ENCODE results near the gene FREM2. TPM values are rescaled to one million over a fixed set of nuclear protein-coding genes. Genes with fewer than 3 reads are reported as not detected.

Gene FREM2
- total and polyA plus RNA-seq, 2 of the 13 experiments (the other 11 are each of a cell fraction or from before 2014, with no cell fraction given): not detected

DNA sequence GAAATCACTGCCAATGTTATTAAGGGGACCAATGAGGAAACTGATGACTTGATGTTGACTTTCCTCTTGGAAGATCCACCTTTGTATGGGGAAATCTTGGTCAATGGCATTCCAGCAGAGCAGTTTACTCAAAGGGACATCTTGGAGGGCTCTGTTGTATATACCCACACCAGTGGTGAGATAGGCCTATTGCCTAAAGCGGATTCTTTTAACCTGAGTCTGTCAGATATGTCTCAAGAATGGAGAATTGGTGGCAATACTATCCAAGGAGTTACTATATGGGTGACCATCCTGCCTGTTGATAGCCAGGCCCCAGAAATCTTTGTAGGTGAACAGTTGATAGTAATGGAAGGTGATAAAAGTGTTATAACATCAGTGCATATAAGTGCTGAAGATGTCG lies 3.4 kb downstream of the FREM2 start:
- TF ChIP-seq SMARCE1 (IDR thresholded peaks at IDR 0.05; ENCODE audit: borderline replicate concordance) (no peak), NFE2 (CRISPR knock-in tag; IDR thresholded peaks at IDR 0.05) (no peak), ZNF644 (CRISPR knock-in tag; IDR thresholded peaks at IDR 0.05; ENCODE audit: low read depth) (no peak), RFX3 (CRISPR knock-in tag; IDR thresholded peaks at IDR 0.05) (no peak), ZNF749 (CRISPR knock-in tag; IDR thresholded peaks at IDR 0.05; ENCODE audit: borderline replicate concordance) (no peak), U2AF2 (IDR thresholded peaks at IDR 0.05; ENCODE audit: low read depth, low read length) (no peak), ZNF160 (CRISPR knock-in tag; IDR thresholded peaks at IDR 0.05) (no peak)
- TF ChIP-seq, protein P1, sequence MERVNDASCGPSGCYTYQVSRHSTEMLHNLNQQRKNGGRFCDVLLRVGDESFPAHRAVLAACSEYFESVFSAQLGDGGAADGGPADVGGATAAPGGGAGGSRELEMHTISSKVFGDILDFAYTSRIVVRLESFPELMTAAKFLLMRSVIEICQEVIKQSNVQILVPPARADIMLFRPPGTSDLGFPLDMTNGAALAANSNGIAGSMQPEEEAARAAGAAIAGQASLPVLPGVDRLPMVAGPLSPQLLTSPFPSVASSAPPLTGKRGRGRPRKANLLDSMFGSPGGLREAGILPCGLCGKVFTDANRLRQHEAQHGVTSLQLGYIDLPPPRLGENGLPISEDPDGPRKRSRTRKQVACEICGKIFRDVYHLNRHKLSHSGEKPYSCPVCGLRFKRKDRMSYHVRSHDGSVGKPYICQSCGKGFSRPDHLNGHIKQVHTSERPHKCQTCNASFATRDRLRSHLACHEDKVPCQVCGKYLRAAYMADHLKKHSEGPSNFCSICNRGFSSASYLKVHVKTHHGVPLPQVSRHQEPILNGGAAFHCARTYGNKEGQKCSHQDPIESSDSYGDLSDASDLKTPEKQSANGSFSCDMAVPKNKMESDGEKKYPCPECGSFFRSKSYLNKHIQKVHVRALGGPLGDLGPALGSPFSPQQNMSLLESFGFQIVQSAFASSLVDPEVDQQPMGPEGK (CRISPR knock-in tag; IDR thresholded peaks at IDR 0.05): no peak
- TF ChIP-seq, protein P2, sequence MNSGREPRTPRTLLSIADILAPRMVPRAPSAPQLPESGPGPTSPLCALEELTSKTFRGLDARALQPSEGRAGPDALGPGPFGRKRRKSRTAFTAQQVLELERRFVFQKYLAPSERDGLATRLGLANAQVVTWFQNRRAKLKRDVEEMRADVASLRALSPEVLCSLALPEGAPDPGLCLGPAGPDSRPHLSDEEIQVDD (CRISPR knock-in tag; IDR thresholded peaks at IDR 0.05; ENCODE audit: borderline replicate concordance): no peak
- in situ Hi-C loops (cut with HindIII; ENCODE audit: extremely low pct_ligation_motif_present, low pct_unique_long_range_greater_than_20kb) (no loop called here), intact Hi-C loops (cut with micrococcal nuclease; ENCODE audit: unreplicated experiment) (no loop called here)
- H3K79me2 ChIP-seq (ENCODE audit: insufficient read depth, low read length): no peaks in the 10 kb centered on the region
- H3K4me3 ChIP-seq (replicated peaks in 1 of 3; ENCODE audit: insufficient read depth in 1 of 3, low read depth in 2 of 3, low read length in 3 of 3): no peak overlapping the region
- H3K9me3 ChIP-seq (ENCODE audit: low read length): no peaks in the 10 kb centered on the region
- no peak for DNase-seq (ENCODE audit: low spot score)
- H3K4me1 ChIP-seq (ENCODE audit: insufficient read depth, low read length): no peaks in the 10 kb centered on the region
- BruUV-seq (replicated peaks): no TSS peak
- H3K4me2 ChIP-seq (ENCODE audit: low read depth, low read length): no peak overlapping the region
- peaks cover 2 to 13% of the 10 kb centered on the region in 2 experiments; a peak in 3 of 5 replicates for H3K27me3 ChIP-seq (ENCODE audit: control insufficient read depth in 1 of 2, insufficient read depth in 2 of 2, low read length in 2 of 2)
- WGBS (ENCODE audit: low lambda C conversion rate): 0% methylated on average over 2 of the region's 2 CpGs
- no peak overlapping the region for H2AFZ ChIP-seq (ENCODE audit: low read length)
- H3K27ac ChIP-seq (ENCODE audit: extremely low read length, insufficient read depth, low read length): no peak overlapping the region
- H4K20me1 ChIP-seq (ENCODE audit: insufficient read depth, low read length): no peaks in the 10 kb centered on the region
- FAIRE-seq: no peak
- ChIA-PET CTCF (ENCODE audit: low intra/inter-chr PET ratio, low total read pairs) (no interaction called here), POLR2A (no interaction called here)
- H3K36me3 ChIP-seq (replicated peaks in 1 of 2; ENCODE audit: control insufficient read depth in 1 of 2, insufficient read depth in 2 of 2, low read length in 2 of 2): no peaks in the 10 kb centered on the region
- no peak overlapping the region for H3K9ac ChIP-seq (ENCODE audit: insufficient read depth, low read depth, low read length)
- ATAC-seq: no peak
